Heart left ventricle (tissue), 16 donors: ENCODE results near the gene FOCAD. TPM values are rescaled to one million over a fixed set of nuclear protein-coding genes. Genes with fewer than 3 reads are reported as not detected.

Experiments used
- ATAC-seq, 4 donors: fragments of 200-7000 bp; cut with Tn5 transposase; one replicate each; pipeline ENCODE4 v1.9.1; 2020 to 2022; ENCODE audit warnings: moderate library complexity in 4 of 4, mild to moderate bottlenecking in 3 of 4, moderate number of reproducible peaks in 1 of 4
- DNase-seq, 5 donors: peaks; one replicate each; pipeline ENCODE4 v3.0.0-alpha.2; 2020
- H3K27ac ChIP-seq, 12 donors: fragments of 200-600 bp; sonication (generic) in 4 of 12; one replicate each; pipeline versions ENCODE4 v1.5.0 to v1.8.0; 2016 to 2022; ENCODE audit warnings: mild to moderate bottlenecking in 2 of 12
- H3K27me3 ChIP-seq, 9 donors: fragments of 200-600 bp; sonication (generic) in 2 of 9; one replicate each; pipeline versions ENCODE4 v1.5.1 to v1.8.0; 2016 to 2022; ENCODE audit warnings: mild to moderate bottlenecking in 3 of 9
- H3K36me3 ChIP-seq, 9 donors: fragments of 200-600 bp; sonication (generic) in 2 of 9; one replicate each; pipeline versions ENCODE4 v1.5.0 to v1.8.0; 2018 to 2022; ENCODE audit warnings: mild to moderate bottlenecking in 2 of 9
- H3K4me1 ChIP-seq, 12 donors: fragments of 200-600 bp; sonication (generic) in 4 of 12; one replicate each; pipeline versions ENCODE4 v1.5.0 to v1.8.0; 2016 to 2022; ENCODE audit warnings: mild to moderate bottlenecking in 3 of 12
- H3K4me3 ChIP-seq, 12 donors: fragments of 200-600 bp; sonication (generic) in 4 of 12; one replicate each; pipeline versions ENCODE4 v1.5.0 to v1.8.0; 2017 to 2022; ENCODE audit warnings: mild to moderate bottlenecking in 9 of 12, moderate library complexity in 4 of 12
- H3K9me3 ChIP-seq, 12 donors: fragments of 200-600 bp; sonication (generic) in 4 of 12; one replicate each; pipeline versions ENCODE4 v1.5.0 to v1.8.0; 2016 to 2022; ENCODE audit warnings: mild to moderate bottlenecking in 1 of 12
- POLR2A ChIP-seq, 2 donors: fragments of 450-650 bp; IDR thresholded peaks; one replicate each; pipeline ENCODE4 v1.6.1; 2017; ENCODE audit warnings: antibody characterized with exemption in 2 of 2, mild to moderate bottlenecking in 2 of 2, moderate library complexity in 2 of 2
- WGBS, 4 donors: extraction: QIAGEN DNeasy Blood & Tissue Kit in 2 of 4; methylation state at CpG; one replicate each; pipeline versions ENCODE4 v1.1.5 to v1.1.7; 2013 to 2018; 5-methylcytosine and 5-hydroxymethylcytosine counted together
- intact Hi-C, 10 donors: fragments of 100-400 bp; cut with DNase I; formaldehyde crosslinking; loops; one replicate each; pipeline versions ENCODE4 v1.11.1 to v1.14.2; 2022
- polyA plus RNA-seq, 2 donors: library from polyadenylated mRNA; stranded (reverse); fragments of 200-250 nt; gene quantifications; one replicate each; pipeline ENCODE4 v1.2.3, GENCODE V29; 2013
- total RNA-seq, 9 donors: library from RNA; depleted of rRNA in 2 of 9; stranded (reverse); fragments of >200 nt in 2 of 9; fragmentation: NEBNext Ultra II Directional in 3 of 9; extraction: Animal tissue kit (Norgen Biotek cat#: 25700) in 3 of 9; gene quantifications; one replicate each; pipeline versions ENCODE4 v1.1.0 to v1.2.4, GENCODE V29; 2016 to 2023
- TF ChIP-seq, protein P1 (sequence below), 12 donors: fragments of 200-600 bp; sonication (generic) in 4 of 12; IDR thresholded peaks; one replicate each; pipeline versions ENCODE4 v1.5.0 to v1.8.0; 2018 to 2022; ENCODE audit warnings: antibody characterized with exemption in 12 of 12, mild to moderate bottlenecking in 5 of 12
- donor health status: ischemic (EF 13 %, LVEDD 7.1; RV severe dilation, severe dysfunction).
- donor health status: healthy with polysubstance abuse.
- donor health status: DM: no; HTN: yes; CAD: no.
- donor health status: DM: no; HTN: no; CAD: no.
- donor health status: ischemic (EF 25% LVEDD 6.9; RV normal size, moderate dysfunction).
- donor health status: ischemic (EF 25% LVEDD 5.7; RV mildly dilated, moderate dysfunction).
- donor health status: healthy.
- donor health status: DM: yes; HTN: yes; CAD: no.
- donor health status: ischemic (EF 35%, LVEDD 5.7; RV mildly dilated, moderate dysfunction).
- donor health status: nonischemic (EF 11% LVEDD 7.7; RV severe dilation, severe dysfunction).
- donor health status: DM: yes; HTN: yes; CAD: no.
- donor health status: PGD.
- donor health status: ischemic (EF 29% LVEDD 5.4; RV normal size, mild dysfunction).
- donor health status: nonischemic (EF 23%, LVEDD 6.1; RV moderate dilation, normal function).

FOCAD gene
- total and polyA plus RNA-seq, 11 donors, result 8.6 to 39.5 (median 28.3) TPM

DNA sequence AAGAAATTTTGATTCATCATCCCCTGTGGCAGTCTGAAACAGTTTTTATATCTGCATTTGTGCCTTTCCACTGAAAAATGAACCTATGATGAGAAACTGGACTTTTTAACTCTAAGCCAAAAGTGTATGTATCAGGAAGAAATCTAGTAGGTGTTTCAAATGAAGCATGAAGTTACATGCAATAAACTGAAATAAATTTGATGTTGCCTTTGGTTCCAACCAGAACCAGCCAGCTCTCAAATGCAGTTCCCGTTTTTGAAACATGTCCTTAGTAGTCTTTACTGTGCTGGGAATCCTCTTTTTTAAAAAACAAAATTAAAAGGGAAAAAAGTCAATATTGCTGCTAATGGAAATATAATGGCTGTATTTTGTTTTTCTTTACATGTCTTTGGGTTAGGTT is 303.5 kb downstream of the FOCAD start:
- Histone ChIP-seq H3K36me3 (peaks cover 0 to 59% (median 25%) of the 10 kb centered on the region in 9 donors), H3K9me3 (no peaks in the 10 kb centered on the region), H3K4me1 (peaks cover 0 to 25% (median 0%) of the 10 kb centered on the region in 12 donors), H3K4me3 (no peak overlapping the region), H3K27me3 (no peaks in the 10 kb centered on the region), H3K27ac (no peak overlapping the region)
- no peak for ATAC-seq
- 86 to 93% (median 89%) methylated on average over 1 of the region's 1 CpG for WGBS, 4 donors
- intact Hi-C loops, result loop anchor here in 1 of 10 donors (10.0 kb wide), 1 partner anchor 117 kb away; no protein-coding TSS in a partner anchor
- no peak for DNase-seq
- TF ChIP-seq, protein P1, sequence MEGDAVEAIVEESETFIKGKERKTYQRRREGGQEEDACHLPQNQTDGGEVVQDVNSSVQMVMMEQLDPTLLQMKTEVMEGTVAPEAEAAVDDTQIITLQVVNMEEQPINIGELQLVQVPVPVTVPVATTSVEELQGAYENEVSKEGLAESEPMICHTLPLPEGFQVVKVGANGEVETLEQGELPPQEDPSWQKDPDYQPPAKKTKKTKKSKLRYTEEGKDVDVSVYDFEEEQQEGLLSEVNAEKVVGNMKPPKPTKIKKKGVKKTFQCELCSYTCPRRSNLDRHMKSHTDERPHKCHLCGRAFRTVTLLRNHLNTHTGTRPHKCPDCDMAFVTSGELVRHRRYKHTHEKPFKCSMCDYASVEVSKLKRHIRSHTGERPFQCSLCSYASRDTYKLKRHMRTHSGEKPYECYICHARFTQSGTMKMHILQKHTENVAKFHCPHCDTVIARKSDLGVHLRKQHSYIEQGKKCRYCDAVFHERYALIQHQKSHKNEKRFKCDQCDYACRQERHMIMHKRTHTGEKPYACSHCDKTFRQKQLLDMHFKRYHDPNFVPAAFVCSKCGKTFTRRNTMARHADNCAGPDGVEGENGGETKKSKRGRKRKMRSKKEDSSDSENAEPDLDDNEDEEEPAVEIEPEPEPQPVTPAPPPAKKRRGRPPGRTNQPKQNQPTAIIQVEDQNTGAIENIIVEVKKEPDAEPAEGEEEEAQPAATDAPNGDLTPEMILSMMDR (IDR thresholded peaks at IDR 0.05), result no peak
- TF ChIP-seq POLR2A (IDR thresholded peaks at IDR 0.05), result no peak

GRCh38 chr9:20988061-20988460 is 304.0 kb downstream of the FOCAD start:
- Histone ChIP-seq H3K36me3 (peaks cover 0 to 60% (median 22%) of the 10 kb centered on the region in 9 donors), H3K4me1 (peaks cover 0 to 25% (median 0%) of the 10 kb centered on the region in 12 donors), H3K27me3 (no peaks in the 10 kb centered on the region), H3K9me3 (no peaks in the 10 kb centered on the region), H3K27ac (no peak overlapping the region), H3K4me3 (no peak overlapping the region)
- TF ChIP-seq POLR2A (IDR thresholded peaks at IDR 0.05), result no peak
- TF ChIP-seq, protein P1 (IDR thresholded peaks at IDR 0.05), result no peak
- intact Hi-C loops, result loop anchor here in 1 of 10 donors (10.0 kb wide), 1 partner anchor 117 kb away; no protein-coding TSS in a partner anchor
- ATAC-seq (no peak), DNase-seq (no peak)
- 89 to 98% (median 93%) methylated on average over 3 of the region's 3 CpGs for WGBS, 4 donors

DNA sequence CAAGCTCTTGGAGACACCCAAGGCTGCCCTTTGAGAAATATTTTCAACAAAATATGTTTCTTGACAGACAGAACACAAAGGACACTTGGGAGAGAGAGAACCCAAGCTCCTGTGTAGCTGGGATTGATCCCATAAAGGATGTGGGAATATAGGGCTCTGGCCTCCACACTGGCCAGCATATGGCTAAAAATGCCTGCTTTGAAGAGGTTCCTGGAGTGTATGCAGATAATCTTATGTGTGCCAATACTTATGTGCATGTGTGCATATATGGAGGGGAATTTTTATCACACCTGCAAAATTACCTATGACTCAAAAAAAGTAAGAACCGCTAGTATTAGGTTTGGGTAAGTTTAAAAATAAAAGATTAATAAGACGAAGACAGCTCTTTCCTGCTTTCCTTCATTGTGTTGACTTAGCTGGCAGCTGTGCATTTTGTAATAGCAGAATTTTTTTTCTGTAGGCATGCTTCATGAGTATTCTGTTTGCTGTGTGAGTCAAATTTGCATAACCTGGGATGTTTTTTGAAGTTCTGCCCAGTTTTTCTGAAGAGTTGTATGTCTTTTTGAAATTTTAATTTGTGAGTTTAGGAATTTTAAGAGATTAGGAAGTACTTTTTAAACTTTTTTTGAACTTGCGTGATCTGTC is 304.7 kb downstream of the FOCAD start:
- WGBS, 4 donors, result 60 to 80% (median 61%) methylated on average over 3 of the region's 3 CpGs
- intact Hi-C loops, result loop anchor here in 1 of 10 donors (10.0 kb wide), 1 partner anchor 116 kb away; no protein-coding TSS in a partner anchor
- H3K27ac ChIP-seq, result no peak overlapping the region
- no peak for DNase-seq
- peaks cover 0 to 67% (median 24%) of the 10 kb centered on the region in 9 donors for H3K36me3 ChIP-seq
- no peaks in the 10 kb centered on the region for H3K9me3 ChIP-seq
- TF ChIP-seq POLR2A (IDR thresholded peaks at IDR 0.05), result no peak
- TF ChIP-seq, protein P1 (IDR thresholded peaks at IDR 0.05), result no peak
- H3K4me1 ChIP-seq, result peaks cover 0 to 25% (median 0%) of the 10 kb centered on the region in 12 donors
- H3K27me3 ChIP-seq, result no peaks in the 10 kb centered on the region
- no peak for ATAC-seq
- no peak overlapping the region for H3K4me3 ChIP-seq

DNA sequence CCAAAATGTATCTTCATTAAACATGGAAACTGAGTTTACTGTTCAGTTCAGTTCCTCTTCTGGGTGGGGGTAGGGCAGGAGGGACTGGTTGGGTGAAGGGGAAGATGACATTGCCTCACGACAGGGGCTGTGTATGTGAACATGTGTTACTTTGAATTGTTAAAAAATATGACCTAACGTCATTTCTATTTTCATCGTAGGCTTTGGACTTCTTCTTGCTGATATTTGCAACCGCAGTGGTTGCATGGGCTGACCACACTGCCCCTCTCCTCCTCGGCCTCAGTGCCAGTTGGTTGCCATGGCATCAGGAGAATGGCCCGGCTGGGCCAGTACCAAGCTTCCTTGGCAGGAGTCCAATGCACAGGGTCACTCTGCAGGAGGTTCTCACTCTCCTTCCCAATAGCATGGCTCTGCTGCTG is 305.9 kb downstream of the FOCAD start:
- intact Hi-C loops, result loop anchor here in 2 of 10 donors (10.0 kb wide), 2 partner anchors 115 to 125 kb away; no protein-coding TSS in a partner anchor
- H3K9me3 ChIP-seq, result no peaks in the 10 kb centered on the region
- 77 to 88% (median 82%) methylated on average over 6 of the region's 6 CpGs for WGBS, 4 donors
- no peak overlapping the region for H3K4me3 ChIP-seq
- H3K27me3 ChIP-seq, result no peaks in the 10 kb centered on the region
- peak overlapping the region in 1 of 12 donors; percentile 79 for H3K27ac ChIP-seq
- peak; percentile 39 to 69 (median 51) for DNase-seq
- ATAC-seq, result peak; percentile 44 to 78 (median 64)
- peaks cover 0 to 21% (median 0%) of the 10 kb centered on the region in 12 donors for H3K4me1 ChIP-seq
- peaks cover 0 to 72% (median 27%) of the 10 kb centered on the region in 9 donors for H3K36me3 ChIP-seq
- no peak for TF ChIP-seq POLR2A (IDR thresholded peaks at IDR 0.05)
- TF ChIP-seq, protein P1 (IDR thresholded peaks at IDR 0.05), result no peak
